Endothelial cell of umbilical vein (primary cell): Measurements from ENCODE around the gene EXOC7. TPM values are rescaled to one million over a fixed set of nuclear protein-coding genes. Genes with fewer than 3 reads are reported as not detected.

Source experiments
- BruUV-seq: library from RNA; stranded (reverse); fragments of 400-500 nt; replicated peaks from 2 replicates; lab custom pipeline; 2021; lab: Mats Ljungman, UMichigan
- CTCF ChIA-PET: fragments of 300-600, 350-600 bp; sonication (Branson Sonifier 250); formaldehyde crosslinking; loops from one replicate; lab custom pipeline; 2021; ENCODE audit warnings: antibody characterized with exemption, inconsistent platforms; lab: Charles Lee
- POLR2A ChIA-PET: fragments of 300-600, 350-600 bp; sonication (Branson Sonifier 250); formaldehyde crosslinking; loops from one replicate; lab custom pipeline; 2021; ENCODE audit warnings: antibody characterized with exemption, inconsistent platforms; lab: Charles Lee
- DNase-seq: peaks from one replicate; pipeline ENCODE4 v3.0.0-alpha.2; 2011; ENCODE audit warnings: low read depth, low spot score
- FAIRE-seq: peaks from 2 replicates; lab custom pipeline; 2011; peaks lifted over from hg19 to GRCh38; lab: Jason Lieb, UNC
- H2AFZ ChIP-seq: 2 replicates; pipeline ENCODE4 v1.6.0; 2012; ENCODE audit warnings: low read depth, low read length, control low read depth, inconsistent platforms
- H3K27ac ChIP-seq: 2 replicates; pipeline ENCODE4 v1.5.1; 2011; ENCODE audit warnings: low read depth, mild to moderate bottlenecking, control low read depth, low read length, moderate library complexity; ENCODE audit not compliant: insufficient read depth
- H3K27me3 ChIP-seq, 2 experiments: 2 replicates each; pipeline versions ENCODE4 v1.6.0 to v1.6.1; 2011; ENCODE audit warnings: low read length in 2 of 2, mixed read lengths in 1 of 2; ENCODE audit not compliant: control insufficient read depth in 2 of 2, insufficient read depth in 2 of 2
- H3K36me3 ChIP-seq, 2 experiments: 2 replicates in 1 of 2; 3 replicates in 1 of 2; pipeline ENCODE4 v1.5.1; 2011; ENCODE audit warnings: low read length in 2 of 2, mild to moderate bottlenecking in 1 of 2, moderate library complexity in 1 of 2; ENCODE audit not compliant: control insufficient read depth in 2 of 2, insufficient read depth in 2 of 2; ENCODE audit errors: extremely low read depth in 1 of 2
- H3K4me1 ChIP-seq: 3 replicates; pipeline ENCODE4 v1.5.1; 2011; ENCODE audit warnings: mild to moderate bottlenecking, low read length; ENCODE audit not compliant: control insufficient read depth, insufficient read depth; ENCODE audit errors: extremely low read depth
- H3K4me2 ChIP-seq: 2 replicates; pipeline ENCODE4 v1.6.1; 2011; ENCODE audit warnings: low read length, control low read depth, mixed read lengths; ENCODE audit not compliant: insufficient read depth
- H3K4me3 ChIP-seq, 3 experiments: fragments of 200-600 bp in 1 of 3; sonication (generic), shearing (Covaris generic) in 1 of 3; replicated peaks in 1 of 3; 2 replicates each; pipeline ENCODE4 v1.5.1; 2011 to 2016; ENCODE audit warnings: control low read depth in 3 of 3, low read length in 3 of 3, mild to moderate bottlenecking in 2 of 3, inconsistent platforms in 1 of 3, low read depth in 1 of 3, moderate library complexity in 1 of 3; ENCODE audit not compliant: insufficient read depth in 1 of 3
- H3K79me2 ChIP-seq: 2 replicates; pipeline ENCODE4 v1.6.0; 2012; ENCODE audit warnings: low read length, inconsistent platforms; ENCODE audit not compliant: control insufficient read depth, insufficient read depth
- H3K9ac ChIP-seq: replicated peaks from 2 replicates; pipeline ENCODE3; 2011; ENCODE audit warnings: low read length, control low read depth; ENCODE audit not compliant: insufficient read depth; ENCODE audit errors: extremely low read depth
- H3K9me1 ChIP-seq: replicated peaks from 3 replicates; pipeline ENCODE4 v1.6.0; 2011; ENCODE audit warnings: mild to moderate bottlenecking, low read length; ENCODE audit not compliant: control insufficient read depth, insufficient read depth; ENCODE audit errors: extremely low read depth
- H3K9me3 ChIP-seq: replicated peaks from 2 replicates; pipeline ENCODE4 v1.5.1; 2012; ENCODE audit warnings: low read length, inconsistent platforms; ENCODE audit not compliant: control insufficient read depth, insufficient read depth
- H4K20me1 ChIP-seq: replicated peaks from 2 replicates; pipeline ENCODE3; 2011; ENCODE audit warnings: mild to moderate bottlenecking, low read length; ENCODE audit not compliant: control insufficient read depth, insufficient read depth; ENCODE audit errors: extremely low read depth
- CTCF ChIP-seq, 2 donors: IDR thresholded peaks; 1 replicate in 1 of 2; 2 replicates in 1 of 2; pipeline ENCODE4 v1.5.1; 2011; ENCODE audit warnings: low read length in 2 of 2, mild to moderate bottlenecking in 2 of 2, moderate library complexity in 2 of 2, control low read depth in 1 of 2, inconsistent platforms in 1 of 2, low read depth in 1 of 2; ENCODE audit not compliant: insufficient read depth in 1 of 2; ENCODE audit errors: extremely low read depth in 1 of 2
- EZH2 ChIP-seq: IDR thresholded peaks from 2 replicates; pipeline ENCODE4 v1.6.1; 2012; ENCODE audit warnings: borderline replicate concordance, low read depth, mild to moderate bottlenecking, moderate library complexity, low read length, inconsistent platforms; ENCODE audit not compliant: severe bottlenecking
- GATA2 ChIP-seq: IDR thresholded peaks from 2 replicates; pipeline ENCODE4 v1.7.0; 2011; ENCODE audit warnings: low read depth, mild to moderate bottlenecking, moderate library complexity, mixed read lengths, low read length; ENCODE audit not compliant: insufficient read length, insufficient read depth
- JUN ChIP-seq: IDR thresholded peaks from 2 replicates; pipeline ENCODE4 v1.6.1; 2011; ENCODE audit warnings: borderline replicate concordance, low read depth; ENCODE audit not compliant: insufficient read length, insufficient read depth
- MAX ChIP-seq: IDR thresholded peaks from 2 replicates; pipeline ENCODE4 v1.6.1; 2011; ENCODE audit not compliant: insufficient read depth, insufficient read length
- MYC ChIP-seq: IDR thresholded peaks from one replicate; pipeline ENCODE4 v1.6.1; 2011; ENCODE audit warnings: mild to moderate bottlenecking, low read depth, low read length
- POLR2A ChIP-seq: IDR thresholded peaks from 2 replicates; pipeline ENCODE4 v1.6.1; 2012; ENCODE audit warnings: low read depth, mild to moderate bottlenecking, control low read depth, low read length
- POLR2AphosphoS5 ChIP-seq: IDR thresholded peaks from 2 replicates; pipeline ENCODE4 v1.6.1; 2012; ENCODE audit warnings: low read depth, mild to moderate bottlenecking, control low read depth, low read length, moderate library complexity; ENCODE audit not compliant: insufficient read depth
- dilution Hi-C: fragments of 300-500 bp; cut with MboI; formaldehyde crosslinking; loops from one replicate; pipeline ENCODE4 v1.15.0; 2019; ENCODE audit warnings: low sequenced_read_pairs; ENCODE audit not compliant: extremely low pct_ligation_motif_present
- intact Hi-C: fragments of 100-400 bp; cut with micrococcal nuclease; formaldehyde crosslinking; loops from one replicate; pipeline ENCODE4 v1.10.0; 2022
- polyA plus RNA-seq, 4 experiments: library from polyadenylated mRNA; depleted of rRNA in 3 of 4; stranded (reverse) in 3 of 4; unstranded in 1 of 4; fragments of >200 nt; gene quantifications; 2 replicates each; pipeline versions ENCODE4 v1.2.1 to v1.2.3, GENCODE V29; 2011 to 2012; ENCODE audit warnings: missing spikeins in 1 of 4
- total RNA-seq: library from RNA; stranded (reverse); gene quantifications from 2 replicates; pipeline ENCODE4 v1.2.3, GENCODE V29; 2021

Gene EXOC7
- total and polyA plus RNA-seq, 2 donors (not counting 3 experiments of a cell fraction or from before 2014, with no cell fraction given) = 91.5 to 137 TPM

GRCh38 chr17:76050538-76051467 is 52.8 kb downstream of the EXOC7 start:
- TF ChIP-seq MAX (no peak), POLR2AphosphoS5 (no peak), JUN (no peak), GATA2 (no peak), MYC (no peak), CTCF (IDR thresholded peaks at IDR 0.05; ENCODE audit: extremely low read depth in 1 of 2, insufficient read depth in 1 of 2, low read depth in 1 of 2, low read length in 2 of 2) (no peak), POLR2A (no peak), EZH2 (no peak)
- H3K4me1 ChIP-seq = peaks cover 18% of the 10 kb centered on the region
- BruUV-seq = no TSS peak
- no peak overlapping the region for H3K9ac ChIP-seq
- H3K27ac ChIP-seq = no peak overlapping the region
- H4K20me1 ChIP-seq = no peaks in the 10 kb centered on the region
- DNase-seq (no peak), FAIRE-seq (no peak)
- no peaks in the 10 kb centered on the region for H3K9me3 ChIP-seq
- H2AFZ ChIP-seq = no peak overlapping the region
- no peaks in the 10 kb centered on the region for H3K27me3 ChIP-seq
- H3K36me3 ChIP-seq = peaks cover 16 to 30% of the 10 kb centered on the region in 2 experiments
- dilution Hi-C loops (no loop called here), intact Hi-C loops (no loop called here)
- H3K4me2 ChIP-seq = no peak overlapping the region
- CTCF ChIA-PET = interaction anchor here (1.1 kb wide), 1 partner anchor 37 kb away, joined by 3 read pairs; no protein-coding TSS in a partner anchor
- no peaks in the 10 kb centered on the region for H3K9me1 ChIP-seq
- POLR2A ChIA-PET = no interaction called here
- H3K4me3 ChIP-seq = no peak overlapping the region
- H3K79me2 ChIP-seq = peaks cover 20% of the 10 kb centered on the region
